Left kidney (tissue), 8 donors: ENCODE results near the gene PSMB5. TPM values are rescaled to one million over a fixed set of nuclear protein-coding genes. Genes with fewer than 3 reads are reported as not detected.

ENCODE experiments used
- DNase-seq: peaks from one replicate; pipeline ENCODE4 v3.0.0-alpha.2; 2013
- long read RNA-seq, 8 donors: transcript quantifications; one replicate each; lab custom pipeline, GENCODE V29; 2026
- polyA plus RNA-seq: library from polyadenylated mRNA; unstranded; fragments of 120-200 nt; gene quantifications from one replicate; pipeline ENCODE4 v1.2.1, GENCODE V29; 2013; ENCODE audit not compliant: insufficient read length

Gene PSMB5
- 206 TPM for polyA plus RNA-seq
- long read RNA-seq, donor 1, transcript PSMB5-202 (3 exons, 1,294 nt): major isoform, 152 of 317 reads
- long read RNA-seq, donor 1, partial matches to known transcripts: 140 of 317 reads
- long read RNA-seq, donor 1, other reads (novel, unspliced or antisense): 17 of 317 reads
- long read RNA-seq, donor 2, transcript PSMB5-206 (3 exons, 444 nt): minor isoform, 6 of 194 reads
- long read RNA-seq, donor 2, transcript PSMB5-202 (3 exons, 1,294 nt): major isoform, 130 of 194 reads
- long read RNA-seq, donor 2, partial matches to known transcripts: 45 of 194 reads
- long read RNA-seq, donor 2, other reads (novel, unspliced or antisense): 5 of 194 reads
- long read RNA-seq, donor 3, transcript PSMB5-202 (3 exons, 1,294 nt): major isoform, 113 of 171 reads
- long read RNA-seq, donor 3, transcript PSMB5-206 (3 exons, 444 nt): minor isoform, 5 of 171 reads
- long read RNA-seq, donor 3, partial matches to known transcripts: 52 of 171 reads
- long read RNA-seq, donor 3, other reads (novel, unspliced or antisense): 0 of 171 reads
- long read RNA-seq, donor 4, transcript PSMB5-202 (3 exons, 1,294 nt): major isoform, 9 of 19 reads
- long read RNA-seq, donor 4, partial matches to known transcripts: 9 of 19 reads
- long read RNA-seq, donor 4, other reads (novel, unspliced or antisense): 0 of 19 reads
- long read RNA-seq, donor 5, transcript PSMB5-205 (4 exons, 1,117 nt): minor isoform, 8 of 445 reads
- long read RNA-seq, donor 5, transcript PSMB5-206 (3 exons, 444 nt): minor isoform, 8 of 445 reads
- long read RNA-seq, donor 5, transcript PSMB5-202 (3 exons, 1,294 nt): major isoform, 246 of 445 reads
- long read RNA-seq, donor 5, partial matches to known transcripts: 163 of 445 reads
- long read RNA-seq, donor 5, other reads (novel, unspliced or antisense): 16 of 445 reads
- long read RNA-seq, donor 6, transcript PSMB5-202 (3 exons, 1,294 nt): major isoform, 142 of 268 reads
- long read RNA-seq, donor 6, partial matches to known transcripts: 110 of 268 reads
- long read RNA-seq, donor 6, other reads (novel, unspliced or antisense): 5 of 268 reads
- long read RNA-seq, donor 7, transcript PSMB5-202 (3 exons, 1,294 nt): major isoform, 191 of 363 reads
- long read RNA-seq, donor 7, transcript PSMB5-205 (4 exons, 1,117 nt): minor isoform, 5 of 363 reads
- long read RNA-seq, donor 7, transcript PSMB5-204 (2 exons, 729 nt): minor isoform, 5 of 363 reads
- long read RNA-seq, donor 7, partial matches to known transcripts: 135 of 363 reads
- long read RNA-seq, donor 7, other reads (novel, unspliced or antisense): 20 of 363 reads
- long read RNA-seq, donor 8, transcript PSMB5-202 (3 exons, 1,294 nt): major isoform, 62 of 89 reads
- long read RNA-seq, donor 8, partial matches to known transcripts: 22 of 89 reads
- long read RNA-seq, donor 8, other reads (novel, unspliced or antisense): 0 of 89 reads

DNA sequence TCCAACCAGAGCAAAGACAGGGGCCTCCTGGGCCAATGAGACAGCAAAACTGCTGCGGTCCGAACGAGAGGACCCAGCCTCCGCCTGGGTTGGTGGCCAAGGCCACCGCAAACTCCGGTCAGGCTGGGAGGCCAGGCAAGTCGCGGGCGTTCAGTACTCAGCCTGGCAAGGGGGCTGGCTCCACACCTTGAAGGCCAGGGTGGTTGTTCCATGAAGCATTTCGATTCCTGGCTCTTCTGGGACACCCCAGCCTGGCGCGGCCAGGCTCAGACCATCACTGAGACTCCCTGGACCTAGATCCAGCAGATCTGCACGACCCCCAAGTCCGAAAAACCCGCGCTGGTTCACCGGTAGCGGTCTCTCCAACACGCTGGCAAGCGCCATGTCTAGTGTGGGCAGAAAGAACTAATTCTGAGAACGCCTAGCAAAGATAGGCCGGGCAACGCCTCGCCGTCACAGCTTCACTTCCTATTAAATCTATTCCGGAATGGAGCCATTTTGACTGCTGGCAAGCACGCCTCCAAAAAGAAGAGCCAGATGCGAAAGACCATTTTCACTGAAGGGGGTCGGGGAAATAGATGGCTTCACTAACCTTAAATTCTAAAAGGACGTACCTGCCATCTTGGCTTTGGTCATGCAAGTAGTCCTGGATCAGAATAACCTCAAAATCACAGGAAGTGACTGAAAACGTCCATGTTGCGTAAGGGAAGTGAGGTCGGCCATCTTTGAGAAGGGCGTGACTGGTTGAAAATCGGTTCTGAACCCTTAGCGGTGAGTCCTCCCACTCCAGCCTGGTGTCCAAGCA is at the start of gene PSMB5:
PSMB5 (minus strand) TSS at position 403 of the 805 bp plus-strand sequence; CDS start at position 384, 19 bp downstream.
- DNase-seq: peak; percentile 96

DNA sequence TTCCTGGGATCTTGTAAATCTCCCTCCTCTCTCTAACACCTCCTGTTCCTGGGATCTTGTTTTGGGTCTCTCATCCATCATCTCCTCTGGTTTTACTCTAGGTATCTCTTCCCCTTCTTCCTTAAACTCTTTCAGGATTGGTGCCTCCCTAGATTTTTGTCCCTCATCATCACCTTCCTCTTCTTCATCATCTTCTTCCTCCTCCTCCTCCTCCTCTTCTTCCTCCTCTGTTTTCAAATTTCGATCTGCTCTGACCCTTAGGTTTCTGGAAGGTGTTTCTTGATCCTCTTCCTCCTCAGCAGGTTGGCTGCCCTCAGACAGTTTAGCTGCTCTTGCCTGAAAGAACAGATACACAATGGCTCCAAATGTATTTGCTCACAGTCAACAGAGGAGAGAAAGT is 45.8 kb upstream of the PSMB5 start:
- no peak for DNase-seq

DNA sequence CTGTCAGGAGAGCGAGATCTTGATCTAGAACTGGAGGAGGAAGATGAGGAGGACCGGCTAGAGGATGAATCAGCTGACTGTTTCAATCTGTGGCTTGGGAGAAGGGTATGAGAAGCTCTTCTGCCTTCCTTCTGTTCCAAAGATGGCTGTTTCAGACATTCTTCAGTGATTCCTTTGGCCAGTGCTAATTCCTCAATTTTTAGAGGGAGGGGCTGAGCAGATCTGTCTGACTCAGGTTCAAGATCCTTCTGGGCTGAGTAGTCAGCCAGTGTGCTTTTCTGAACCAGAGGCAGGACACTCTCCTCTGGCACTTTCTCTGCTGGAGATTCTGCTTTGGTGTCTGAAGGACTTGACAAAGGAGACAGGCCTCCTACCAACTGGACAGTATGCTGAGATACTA is 45.0 kb upstream of the PSMB5 start:
- no peak for DNase-seq

- no peak for DNase-seq
Observed at GRCh38 chr14:23078692-23079116, 44.0 kb upstream of the PSMB5 start.

GRCh38 chr14:23077962-23078361 is 43.3 kb upstream of the PSMB5 start:
- no peak for DNase-seq

GRCh38 chr14:23076785-23077408 is 42.2 kb upstream of the PSMB5 start:
- DNase-seq: no peak

- DNase-seq: no peak
Observed at GRCh38 chr14:23074906-23075305, 40.2 kb upstream of the PSMB5 start.

GRCh38 chr14:23071921-23072539 is 37.3 kb upstream of the PSMB5 start:
- DNase-seq: no peak

DNA sequence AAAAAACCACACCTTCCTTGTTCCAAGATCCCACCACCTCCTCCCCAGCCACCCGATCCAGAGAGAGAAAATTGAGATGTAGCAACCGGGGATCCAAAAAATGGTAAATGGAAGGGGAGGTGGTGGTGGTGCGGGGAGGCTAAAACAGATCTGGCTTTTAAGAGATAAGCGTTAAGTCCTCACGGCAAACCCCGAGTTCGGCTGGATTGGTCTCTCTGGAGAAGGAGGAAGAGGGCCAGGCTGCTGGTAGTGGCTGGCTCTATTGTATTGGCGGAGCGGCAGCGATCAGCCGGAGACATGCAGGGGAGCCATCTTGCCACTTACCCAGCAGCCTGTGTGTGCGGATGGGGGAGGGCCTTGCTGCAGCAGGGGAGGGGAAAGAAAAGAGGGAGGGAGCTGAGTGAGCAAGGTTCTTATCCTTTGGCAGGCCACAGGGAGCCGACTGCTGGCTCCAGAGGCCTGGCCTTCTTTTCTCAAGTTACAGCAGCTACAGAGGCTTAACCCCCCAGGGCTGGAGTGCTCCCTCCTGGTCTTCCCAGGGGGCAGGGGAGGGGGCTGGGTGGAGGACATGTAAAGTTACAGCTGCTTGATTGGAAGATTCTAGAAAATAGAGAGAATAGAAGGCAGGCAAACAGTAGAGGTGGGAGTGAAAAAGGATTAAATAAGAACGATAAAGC is 36.7 kb upstream of the PSMB5 start:
- peak; percentile 87 for DNase-seq

DNA sequence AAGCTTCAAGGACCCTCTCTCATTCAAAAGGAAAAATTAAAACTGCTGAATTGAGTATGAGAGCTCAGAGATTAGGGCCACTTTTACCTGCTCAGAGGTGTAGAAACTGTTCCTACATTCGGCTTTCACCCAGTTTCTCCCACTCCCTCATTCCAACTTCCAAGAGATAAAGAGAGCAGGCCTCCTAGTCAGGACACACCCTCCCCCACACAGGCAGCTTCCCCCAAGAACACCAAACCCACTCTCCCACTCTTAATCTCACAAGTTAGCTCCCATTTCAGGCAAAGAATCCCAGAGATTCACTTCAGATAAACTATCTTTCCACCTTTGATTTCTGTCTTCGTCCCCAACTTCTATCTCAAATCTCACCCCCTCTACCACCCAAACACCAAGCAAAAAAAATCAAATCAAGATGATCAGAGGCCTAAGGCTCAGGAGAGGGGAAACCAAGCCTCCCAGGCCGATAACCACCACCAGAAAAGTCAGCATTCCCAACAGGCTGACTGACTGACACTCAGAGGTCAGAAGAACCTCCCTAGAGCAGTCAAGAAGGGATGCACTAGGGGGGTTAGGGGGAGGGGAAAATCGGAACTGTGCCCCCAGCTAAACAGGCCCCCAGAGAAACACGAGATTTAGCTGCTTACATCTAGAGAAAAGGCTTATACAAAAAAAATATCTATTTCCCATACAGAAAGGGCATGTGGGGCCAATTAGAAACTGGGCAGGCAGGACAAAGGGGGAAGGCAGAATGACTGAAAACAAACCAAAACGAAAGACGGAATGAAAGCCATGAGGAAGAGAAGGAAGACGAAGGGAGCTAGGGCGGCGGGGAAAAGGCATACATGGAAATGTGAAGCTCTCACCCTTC is 35.8 kb upstream of the PSMB5 start:
- no peak for DNase-seq

- no peak for DNase-seq
Observed at GRCh38 chr14:23069413-23069806, 34.7 kb upstream of the PSMB5 start.

DNA sequence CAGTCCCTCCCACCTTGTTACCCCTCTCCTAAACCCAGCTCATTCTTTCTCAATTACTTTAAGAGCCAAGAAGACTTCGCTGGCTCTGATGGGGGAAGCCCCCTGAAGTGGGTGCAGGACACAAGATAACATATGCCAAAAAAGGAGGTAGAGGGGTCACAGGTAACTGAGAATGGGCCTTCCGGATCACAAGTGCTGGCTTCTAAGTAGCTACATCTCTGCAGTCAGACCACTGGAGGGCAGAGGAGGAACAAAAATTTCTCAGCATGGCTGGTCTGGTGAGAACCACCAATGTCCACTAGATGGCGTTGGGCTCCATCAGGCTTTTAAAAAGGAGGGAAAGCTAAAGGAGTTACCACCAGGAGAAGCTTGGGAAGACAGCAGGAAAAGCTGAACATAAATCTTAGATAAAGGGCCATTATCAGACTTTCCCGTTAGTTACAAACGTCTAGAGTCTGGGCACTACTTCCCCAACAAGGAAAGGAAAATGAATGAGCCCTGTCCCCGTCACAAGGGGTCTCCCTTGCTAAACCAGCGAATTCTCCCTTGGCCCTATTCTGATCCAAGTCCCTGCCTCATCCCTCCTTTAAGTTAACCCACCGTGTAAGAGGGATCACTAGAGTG is 34.2 kb upstream of the PSMB5 start:
- DNase-seq: peak; percentile 93

- no peak for DNase-seq
Observed at GRCh38 chr14:23067847-23068788, 33.4 kb upstream of the PSMB5 start.

- DNase-seq: no peak
Observed at GRCh38 chr14:23066855-23067744, 32.4 kb upstream of the PSMB5 start.

GRCh38 chr14:23066368-23066767 is 31.7 kb upstream of the PSMB5 start:
- DNase-seq: no peak

GRCh38 chr14:23063601-23064000 is 28.9 kb upstream of the PSMB5 start:
- no peak for DNase-seq
